ENCODE measurements around the gene IQCM. TPM values are rescaled to one million over a fixed set of nuclear protein-coding genes. Genes with fewer than 3 reads are reported as not detected.

IQCM gene
- total RNA-seq, 1 donor from 2014 or later = not detected

DNA sequence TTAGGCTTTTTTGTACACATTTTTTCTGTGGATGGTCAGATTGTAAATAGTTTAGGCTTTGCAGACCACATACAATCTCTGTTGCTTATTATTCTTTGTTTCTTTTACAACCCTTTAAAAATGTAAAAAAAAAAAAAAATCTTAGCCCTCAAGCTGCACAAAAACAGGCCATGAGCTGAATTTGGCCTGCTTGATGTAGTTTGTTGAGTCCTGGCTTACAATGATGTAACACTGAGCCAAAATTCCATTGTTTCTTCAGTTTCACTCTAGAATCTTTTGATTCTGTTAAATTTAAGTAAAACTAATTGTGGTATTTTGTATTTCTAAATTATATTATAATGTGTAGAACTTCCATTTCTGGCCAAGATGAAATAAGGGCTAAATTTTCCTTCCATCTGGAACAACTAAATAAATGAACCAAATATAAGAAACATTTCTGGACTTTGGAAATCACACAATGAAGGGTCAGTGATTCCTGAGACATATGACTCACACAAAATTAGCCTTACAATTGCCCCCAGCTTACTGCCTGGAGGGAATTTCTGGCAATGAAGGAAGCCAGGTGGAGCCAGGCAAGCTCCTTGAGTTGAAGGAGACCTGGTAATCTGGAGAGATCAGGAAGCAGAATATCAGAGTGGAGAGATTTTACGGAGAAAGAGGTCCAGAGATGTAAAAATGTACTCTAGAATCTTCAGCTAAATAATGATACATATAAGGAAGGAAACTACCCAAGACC is 29.8 kb downstream of the IQCM start:
- intact Hi-C loops (cut with DNase I) = no loop called here
- ATAC-seq (no peak), DNase-seq (ENCODE audit: low spot score) (no peak)

DNA sequence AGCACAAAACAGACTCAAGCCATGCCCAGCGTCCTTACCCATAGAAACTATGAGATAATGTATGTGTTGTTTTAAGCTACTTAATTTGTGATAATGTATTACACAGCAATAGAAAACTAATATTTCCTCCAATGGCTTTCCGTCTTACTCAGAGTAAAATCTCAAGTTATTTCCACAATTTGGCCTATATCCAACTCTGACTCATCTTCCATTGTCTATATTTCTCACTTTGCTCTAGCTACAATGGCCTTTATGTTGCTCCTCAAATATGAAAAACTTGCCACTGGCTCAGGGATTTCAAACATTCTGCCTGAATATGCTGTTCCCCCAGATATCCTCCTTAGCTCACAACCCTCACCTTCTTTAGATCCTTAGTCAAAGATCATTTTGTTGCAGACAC is 31.6 kb downstream of the IQCM start:
- ATAC-seq = no peak
- intact Hi-C loops (cut with DNase I) = no loop called here
- no peak for DNase-seq (ENCODE audit: low spot score)

- ATAC-seq = no peak
- intact Hi-C loops (cut with DNase I) = no loop called here
- no peak for DNase-seq (ENCODE audit: low spot score)
These were observed 34.5 kb downstream of the IQCM start for GRCh38 chr4:149781150-149781549.

- intact Hi-C loops (cut with DNase I) = no loop called here
- ATAC-seq (no peak), DNase-seq (ENCODE audit: low spot score) (no peak)
These were observed 47.2 kb downstream of the IQCM start for GRCh38 chr4:149768477-149768876.

GRCh38 chr4:149766135-149766534 is 49.5 kb downstream of the IQCM start:
- DNase-seq (ENCODE audit: low spot score) (no peak), ATAC-seq (no peak)
- intact Hi-C loops (cut with DNase I) = no loop called here

DNA sequence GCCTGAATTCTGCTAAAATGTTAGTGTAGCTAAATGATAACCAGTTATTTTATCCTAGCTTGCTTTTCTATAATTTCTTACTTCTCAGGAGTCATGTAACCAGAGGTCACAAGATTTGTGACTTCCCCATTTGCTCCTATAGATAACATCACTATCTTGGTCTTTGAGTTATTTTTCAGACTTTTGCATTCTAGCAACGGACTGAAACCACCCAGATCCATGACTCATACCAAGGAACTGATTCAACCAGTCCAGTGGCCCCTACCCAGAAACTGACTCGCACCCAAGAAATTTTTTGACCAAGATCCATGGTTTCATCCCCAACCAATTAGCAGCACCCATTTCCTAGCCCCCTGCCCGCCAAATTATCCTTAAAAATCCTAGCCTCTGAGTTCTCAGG is 50.0 kb downstream of the IQCM start:
- DNase-seq (ENCODE audit: low spot score) (no peak), ATAC-seq (no peak)
- intact Hi-C loops (cut with DNase I) = no loop called here

- ATAC-seq = no peak
- intact Hi-C loops (cut with DNase I) = no loop called here
- no peak for DNase-seq (ENCODE audit: low spot score)
These were observed 59.7 kb downstream of the IQCM start for GRCh38 chr4:149755969-149756368.

- ATAC-seq = no peak
- intact Hi-C loops (cut with DNase I) = no loop called here
- no peak for DNase-seq (ENCODE audit: low spot score)
These were observed 61.1 kb downstream of the IQCM start for GRCh38 chr4:149754526-149754925.

GRCh38 chr4:149752729-149753128 is 62.9 kb downstream of the IQCM start:
- DNase-seq (ENCODE audit: low spot score) (no peak), ATAC-seq (no peak)
- intact Hi-C loops (cut with DNase I) = no loop called here

GRCh38 chr4:149751174-149751573 is 64.5 kb downstream of the IQCM start:
- no peak for DNase-seq (ENCODE audit: low spot score)
- intact Hi-C loops (cut with DNase I) = no loop called here
- ATAC-seq = no peak

DNA sequence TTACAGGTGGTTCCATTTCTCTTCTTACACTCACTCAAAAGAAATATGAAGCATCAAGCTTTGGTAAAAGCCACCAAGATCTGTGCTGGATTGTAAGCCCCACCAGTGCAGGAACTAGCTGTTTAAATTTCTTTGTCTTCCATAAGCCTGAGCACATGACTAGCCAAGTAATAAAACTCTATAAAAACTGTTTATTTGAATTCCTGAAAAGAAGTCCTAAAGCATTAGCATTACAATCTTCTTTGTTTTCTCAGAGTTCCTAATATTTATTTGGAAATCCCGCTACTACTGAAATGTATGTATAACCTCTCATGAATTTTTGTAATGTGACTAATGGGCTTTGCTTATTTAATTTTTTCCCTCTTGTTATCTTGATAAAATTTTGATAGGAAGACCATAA is 65.9 kb downstream of the IQCM start:
- intact Hi-C loops (cut with DNase I) = loop anchor here (10.0 kb wide), 1 partner anchor 995 kb away; no protein-coding TSS in a partner anchor
- DNase-seq (ENCODE audit: low spot score) (no peak), ATAC-seq (no peak)

DNA sequence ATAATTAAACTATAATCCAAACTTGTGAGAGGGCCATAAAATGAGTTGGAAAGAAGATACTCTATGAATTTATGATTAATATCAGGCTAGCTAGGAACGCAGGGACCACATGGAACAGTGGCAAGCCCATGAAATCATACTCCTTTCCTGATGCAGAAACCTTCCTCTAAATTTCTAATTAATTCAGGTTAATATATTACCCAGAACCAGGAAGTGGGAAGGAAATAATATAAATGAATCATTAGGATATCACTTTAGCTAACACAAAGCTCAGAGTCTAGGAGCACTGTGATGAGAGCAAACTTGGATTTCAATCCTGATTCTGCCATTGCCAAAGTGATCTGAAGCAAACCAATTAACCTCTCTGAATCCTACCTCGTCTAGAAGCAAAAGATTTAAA is 68.0 kb downstream of the IQCM start:
- intact Hi-C loops (cut with DNase I) = loop anchor here (10.0 kb wide), 1 partner anchor 993 kb away; no protein-coding TSS in a partner anchor
- DNase-seq (ENCODE audit: low spot score) = no peak

GRCh38 chr4:149746276-149746675 is 69.4 kb downstream of the IQCM start:
- no peak for ATAC-seq
- intact Hi-C loops (cut with DNase I) = loop anchor here (10.0 kb wide), 1 partner anchor 991 kb away; no protein-coding TSS in a partner anchor
- no peak for DNase-seq (ENCODE audit: low spot score)

More for the DNA sequence above, 68.0 kb downstream of the IQCM start:
- no peak for ATAC-seq

DNA sequence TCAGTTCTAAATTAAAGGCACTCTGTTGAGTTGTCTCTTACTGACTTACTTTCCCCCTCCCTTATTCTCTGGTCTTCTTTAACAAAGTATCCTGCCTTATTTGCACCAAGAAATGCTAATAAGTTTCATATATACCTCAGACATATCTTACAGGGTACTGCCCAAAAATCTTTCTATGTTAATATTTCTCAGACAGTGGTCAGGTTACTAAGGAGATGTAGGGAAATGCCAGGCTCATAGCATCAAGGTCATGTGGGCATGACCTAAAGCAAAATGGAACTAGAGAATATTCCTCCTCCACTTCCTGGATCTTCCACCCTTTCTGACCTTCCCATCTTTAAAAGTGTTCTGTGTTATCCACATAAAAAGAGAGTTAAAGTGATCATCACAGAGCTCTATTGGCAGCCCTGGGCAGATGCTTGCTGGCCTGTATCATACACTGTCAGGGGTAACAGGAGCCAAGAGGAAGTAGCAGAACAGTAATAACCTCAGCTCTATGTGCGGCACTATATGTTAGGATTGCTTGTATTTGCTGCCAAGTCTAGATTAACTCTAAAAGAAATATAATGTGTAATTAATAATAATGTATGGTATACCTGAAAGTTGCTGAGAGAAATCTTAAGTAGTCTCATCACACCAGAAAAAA is 74.3 kb downstream of the IQCM start:
- intact Hi-C loops (cut with DNase I) = loop anchor here (10.0 kb wide), 1 partner anchor 987 kb away; no protein-coding TSS in a partner anchor
- no peak for ATAC-seq
- no peak for DNase-seq (ENCODE audit: low spot score)

GRCh38 chr4:149738156-149738555 is 77.5 kb downstream of the IQCM start:
- DNase-seq (ENCODE audit: low spot score) (no peak), ATAC-seq (no peak)
- intact Hi-C loops (cut with DNase I) = no loop called here

DNA sequence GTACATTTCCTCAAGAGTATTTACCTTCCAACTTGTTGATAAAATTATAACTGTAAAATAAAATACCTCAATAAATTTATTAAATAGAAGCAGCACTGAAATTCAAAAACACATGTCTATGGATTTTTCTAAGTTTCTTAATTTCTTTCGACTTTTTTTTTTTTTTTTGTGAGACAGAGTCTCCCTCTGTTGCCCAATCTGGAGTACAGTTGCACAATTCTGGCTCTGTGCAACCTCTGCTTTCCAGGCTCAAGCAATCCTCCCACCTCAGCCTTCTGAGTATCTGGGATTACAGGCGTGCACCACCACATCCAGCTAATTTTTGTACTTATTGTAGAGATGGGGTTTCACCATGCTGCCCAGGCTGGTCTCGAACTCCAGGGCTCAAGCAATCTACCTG is 79.8 kb downstream of the IQCM start:
- DNase-seq (ENCODE audit: low spot score) (no peak), ATAC-seq (no peak)
- intact Hi-C loops (cut with DNase I) = no loop called here

GRCh38 chr4:149728444-149728843 is 87.2 kb downstream of the IQCM start:
- DNase-seq (ENCODE audit: low spot score) (no peak), ATAC-seq (no peak)
- intact Hi-C loops (cut with DNase I) = no loop called here

- ATAC-seq (no peak), DNase-seq (ENCODE audit: low spot score) (no peak)
- intact Hi-C loops (cut with DNase I) = no loop called here
These were observed 88.0 kb downstream of the IQCM start for GRCh38 chr4:149727663-149728062.

GRCh38 chr4:149723065-149723464 is 92.6 kb downstream of the IQCM start:
- ATAC-seq (no peak), DNase-seq (ENCODE audit: low spot score) (no peak)
- intact Hi-C loops (cut with DNase I) = loop anchor here (1.0 kb wide), 1 partner anchor 25 kb away; no protein-coding TSS in a partner anchor

GRCh38 chr4:149719806-149720205 is 95.8 kb downstream of the IQCM start:
- DNase-seq (ENCODE audit: low spot score) (no peak), ATAC-seq (no peak)
- intact Hi-C loops (cut with DNase I) = no loop called here

DNA sequence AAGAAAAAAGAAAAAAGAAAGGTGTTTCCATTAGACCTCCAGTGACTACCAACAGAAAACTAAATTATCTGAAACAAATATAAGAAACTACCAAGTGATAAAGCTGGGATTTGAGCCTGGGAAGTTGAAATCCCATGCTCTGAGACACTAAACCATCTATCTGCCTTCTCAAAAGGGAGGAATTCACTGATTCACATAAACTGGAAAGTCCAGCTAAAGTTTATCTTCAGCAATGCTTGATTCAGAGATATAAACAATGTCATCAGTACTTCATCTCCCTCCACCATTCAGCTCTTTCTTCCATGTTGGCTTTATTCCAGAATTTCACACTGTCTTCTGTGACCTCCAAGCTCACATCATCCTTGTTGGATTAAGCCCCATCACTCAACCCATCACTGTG is 96.3 kb downstream of the IQCM start:
- intact Hi-C loops (cut with DNase I) = no loop called here
- ATAC-seq (no peak), DNase-seq (ENCODE audit: low spot score) (no peak)
